OCI-LY7 (cell line): ENCODE data around the gene ZRSR2.

Experiments used
- EZH2phosphoT487 ChIP-seq: fragments of 200-600 bp; sonication (generic); IDR thresholded peaks from 2 replicates; pipeline ENCODE4 v1.6.1; 2018; ENCODE audit warnings: low read depth, borderline replicate concordance, mild to moderate bottlenecking, mixed run types, antibody characterized with exemption, low read length, moderate library complexity, mixed read lengths
- TF ChIP-seq, protein P1 (sequence below): fragments of 200-600 bp; sonication (generic); conservative IDR thresholded peaks from 2 replicates; pipeline ENCODE4 v1.5.1; 2014; ENCODE audit warnings: mild to moderate bottlenecking, antibody characterized with exemption, low read length, moderate library complexity, mixed read lengths

DNA sequence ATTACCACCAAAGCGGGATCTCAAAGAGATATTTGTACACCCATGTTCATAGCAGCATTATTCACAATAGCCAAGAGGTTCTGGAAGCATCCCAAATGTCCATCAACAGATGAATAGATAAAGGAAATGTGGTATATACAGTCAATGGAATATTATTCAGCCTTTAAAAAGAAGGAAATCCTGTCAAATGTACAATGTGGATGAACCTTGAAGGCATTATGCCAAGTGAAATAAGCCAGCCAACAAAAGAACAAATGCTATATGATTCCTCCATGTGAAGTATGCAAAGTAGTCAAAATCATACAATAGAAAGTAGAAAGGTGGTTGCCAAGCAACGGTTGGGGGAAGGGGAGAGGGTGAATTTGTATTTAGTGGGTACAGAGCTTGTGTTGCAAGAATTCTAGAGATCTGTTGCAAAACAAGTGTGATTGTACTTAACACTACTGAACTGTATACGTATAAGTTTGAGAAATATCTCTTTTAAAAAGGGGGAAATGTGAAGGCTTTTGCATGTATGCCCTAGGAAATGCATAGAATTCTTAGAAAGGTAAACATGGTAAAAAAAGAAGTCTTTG lies 5.0 kb upstream of the ZRSR2 start:
- no peak for TF ChIP-seq EZH2phosphoT487
- TF ChIP-seq, protein P1, sequence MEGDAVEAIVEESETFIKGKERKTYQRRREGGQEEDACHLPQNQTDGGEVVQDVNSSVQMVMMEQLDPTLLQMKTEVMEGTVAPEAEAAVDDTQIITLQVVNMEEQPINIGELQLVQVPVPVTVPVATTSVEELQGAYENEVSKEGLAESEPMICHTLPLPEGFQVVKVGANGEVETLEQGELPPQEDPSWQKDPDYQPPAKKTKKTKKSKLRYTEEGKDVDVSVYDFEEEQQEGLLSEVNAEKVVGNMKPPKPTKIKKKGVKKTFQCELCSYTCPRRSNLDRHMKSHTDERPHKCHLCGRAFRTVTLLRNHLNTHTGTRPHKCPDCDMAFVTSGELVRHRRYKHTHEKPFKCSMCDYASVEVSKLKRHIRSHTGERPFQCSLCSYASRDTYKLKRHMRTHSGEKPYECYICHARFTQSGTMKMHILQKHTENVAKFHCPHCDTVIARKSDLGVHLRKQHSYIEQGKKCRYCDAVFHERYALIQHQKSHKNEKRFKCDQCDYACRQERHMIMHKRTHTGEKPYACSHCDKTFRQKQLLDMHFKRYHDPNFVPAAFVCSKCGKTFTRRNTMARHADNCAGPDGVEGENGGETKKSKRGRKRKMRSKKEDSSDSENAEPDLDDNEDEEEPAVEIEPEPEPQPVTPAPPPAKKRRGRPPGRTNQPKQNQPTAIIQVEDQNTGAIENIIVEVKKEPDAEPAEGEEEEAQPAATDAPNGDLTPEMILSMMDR = no peak
